Measurements from ENCODE around the gene TBC1D22A.

Gene TBC1D22A

DNA sequence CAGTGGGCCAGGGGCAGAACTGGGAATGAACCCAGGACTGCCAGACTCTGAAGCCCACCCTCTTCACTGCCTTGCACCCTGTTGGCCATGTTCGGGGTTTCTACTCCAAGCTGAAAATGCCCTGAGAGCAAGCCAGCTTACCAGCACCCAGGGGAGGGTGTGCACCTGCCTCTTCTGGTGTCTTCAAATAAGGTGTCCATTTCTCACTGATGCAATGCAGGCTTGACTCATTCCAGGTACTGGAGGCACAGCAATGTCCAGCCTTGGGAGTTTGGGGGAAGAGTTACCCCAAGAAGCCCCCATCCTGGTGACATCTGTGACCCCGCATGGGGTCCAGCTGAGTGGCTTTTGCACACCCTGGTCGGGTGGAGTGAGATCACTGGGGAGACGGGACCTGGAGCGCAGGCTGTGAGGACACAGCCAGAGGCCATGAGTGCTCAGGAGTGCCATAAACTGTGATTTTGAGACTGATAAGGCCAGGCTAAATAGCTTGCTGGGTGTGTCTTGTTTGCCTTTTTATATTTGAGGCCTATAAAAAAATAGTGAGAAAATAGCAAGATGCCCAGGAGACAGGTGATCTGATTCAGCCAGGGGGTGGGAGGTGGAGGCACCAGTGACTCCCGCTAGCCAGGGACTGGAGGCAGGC lies 19.8 kb upstream of the TBC1D22A start:
- peaks cover 3% of the 10 kb centered on the region; the same call in 1 of the 2 replicates for H3K4me1 ChIP-seq (ENCODE audit: insufficient read depth, low read length)
- no peaks in the 10 kb centered on the region for H3K9me3 ChIP-seq (ENCODE audit: control insufficient read depth, insufficient read depth, low read length)
- no peak overlapping the region for H3K9ac ChIP-seq (ENCODE audit: low read depth, low read length)
- H3K36me3 ChIP-seq (ENCODE audit: insufficient read depth, low read length), result no peaks in the 10 kb centered on the region

DNA sequence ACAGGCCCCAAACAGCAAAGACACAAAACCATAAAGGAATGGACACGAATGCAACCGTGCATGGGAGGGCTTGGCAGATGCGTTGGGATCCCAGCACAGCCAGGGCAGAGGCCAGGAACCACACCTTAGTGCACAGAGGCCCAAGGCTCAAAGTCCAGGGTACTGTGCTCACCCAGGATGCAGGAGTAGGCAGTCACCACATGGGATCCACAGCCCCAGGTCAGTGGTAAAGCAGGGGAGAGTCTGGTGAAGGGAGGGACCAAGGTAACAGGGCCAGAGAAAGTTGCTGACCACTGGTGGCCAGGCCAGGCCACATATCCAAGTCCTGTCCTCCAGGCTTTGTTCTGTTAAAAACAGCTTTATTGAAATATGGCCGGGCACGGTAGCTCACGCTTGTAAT lies 17.9 kb upstream of the TBC1D22A start:
- Histone ChIP-seq H3K36me3 (ENCODE audit: insufficient read depth, low read length) (no peaks in the 10 kb centered on the region), H3K9ac (ENCODE audit: low read depth, low read length) (no peak overlapping the region), H3K9me3 (ENCODE audit: control insufficient read depth, insufficient read depth, low read length) (no peaks in the 10 kb centered on the region)

DNA sequence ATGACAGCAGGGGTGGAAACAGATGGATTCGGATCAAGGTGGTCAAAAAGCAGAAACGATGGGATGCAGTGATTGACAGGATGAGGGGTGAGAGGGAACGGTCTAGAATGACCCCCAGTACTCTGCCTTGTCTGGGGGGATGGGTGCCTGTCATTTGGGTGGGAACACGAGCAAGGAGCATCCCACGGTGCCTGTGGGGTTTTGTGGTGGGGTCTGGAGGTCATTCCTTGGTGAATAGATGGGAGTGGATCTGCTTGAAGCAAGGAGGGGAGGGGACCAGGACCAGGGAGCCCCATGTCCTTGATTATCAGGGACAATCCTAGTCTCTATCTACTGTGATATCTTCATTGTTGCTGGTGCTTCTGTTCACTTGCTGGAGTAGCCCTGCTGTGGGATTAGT lies 16.3 kb upstream of the TBC1D22A start:
- H3K4me1 ChIP-seq (ENCODE audit: insufficient read depth, low read length), result no peaks in the 10 kb centered on the region
- no peaks in the 10 kb centered on the region for H3K9me3 ChIP-seq (ENCODE audit: control insufficient read depth, insufficient read depth, low read length)
- H3K9ac ChIP-seq (ENCODE audit: low read depth, low read length), result no peak overlapping the region
- H3K36me3 ChIP-seq (ENCODE audit: insufficient read depth, low read length), result no peaks in the 10 kb centered on the region

More for the DNA sequence above, 17.9 kb upstream of the TBC1D22A start:
- H3K4me1 ChIP-seq (ENCODE audit: insufficient read depth, low read length), result no peaks in the 10 kb centered on the region

DNA sequence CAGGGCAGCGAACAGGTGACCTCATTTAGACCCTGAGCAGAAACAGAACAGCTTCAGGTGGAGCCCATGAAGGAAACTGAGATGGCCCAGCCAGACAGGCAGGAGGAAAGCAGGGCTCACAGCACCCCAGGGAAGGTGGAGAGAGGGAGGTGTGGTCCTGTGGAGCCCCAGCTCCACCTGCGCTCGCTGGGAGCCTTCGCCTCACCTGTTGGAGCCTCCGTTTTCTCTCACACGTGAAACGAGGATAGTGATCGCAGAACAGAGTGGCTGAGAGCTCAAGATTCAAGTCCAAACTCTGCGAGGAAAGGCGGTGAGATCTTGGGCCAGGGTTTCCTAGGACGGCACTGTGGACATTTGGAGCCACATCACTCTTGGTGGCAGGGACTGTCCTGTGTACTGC lies 15.8 kb upstream of the TBC1D22A start:
- no peak overlapping the region for H3K9ac ChIP-seq (ENCODE audit: low read depth, low read length)
- H3K9me3 ChIP-seq (ENCODE audit: control insufficient read depth, insufficient read depth, low read length), result no peaks in the 10 kb centered on the region
- no peaks in the 10 kb centered on the region for H3K36me3 ChIP-seq (ENCODE audit: insufficient read depth, low read length)
- no peaks in the 10 kb centered on the region for H3K4me1 ChIP-seq (ENCODE audit: insufficient read depth, low read length)

DNA sequence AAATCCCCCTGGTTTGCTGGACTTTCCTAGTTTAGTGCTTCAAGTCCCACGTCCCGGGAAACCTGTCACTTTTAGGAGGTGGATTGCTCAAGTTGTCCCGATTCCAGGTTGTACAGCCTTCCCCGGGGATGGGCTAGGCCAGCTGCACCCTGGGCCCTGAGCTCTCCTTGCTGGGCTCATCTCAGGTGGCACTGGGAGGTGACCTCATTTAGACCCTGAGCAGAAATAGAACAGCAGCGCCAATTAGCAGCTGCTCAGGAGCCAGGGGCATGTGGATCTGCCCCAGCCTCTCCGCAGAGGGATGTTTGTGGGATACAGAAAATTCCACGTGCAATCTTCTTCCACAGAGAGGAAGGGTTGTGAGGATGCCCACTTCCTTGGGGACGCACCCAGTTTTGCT lies 14.8 kb upstream of the TBC1D22A start:
- Histone ChIP-seq H3K4me1 (ENCODE audit: insufficient read depth, low read length) (no peaks in the 10 kb centered on the region), H3K36me3 (ENCODE audit: insufficient read depth, low read length) (no peaks in the 10 kb centered on the region)

DNA sequence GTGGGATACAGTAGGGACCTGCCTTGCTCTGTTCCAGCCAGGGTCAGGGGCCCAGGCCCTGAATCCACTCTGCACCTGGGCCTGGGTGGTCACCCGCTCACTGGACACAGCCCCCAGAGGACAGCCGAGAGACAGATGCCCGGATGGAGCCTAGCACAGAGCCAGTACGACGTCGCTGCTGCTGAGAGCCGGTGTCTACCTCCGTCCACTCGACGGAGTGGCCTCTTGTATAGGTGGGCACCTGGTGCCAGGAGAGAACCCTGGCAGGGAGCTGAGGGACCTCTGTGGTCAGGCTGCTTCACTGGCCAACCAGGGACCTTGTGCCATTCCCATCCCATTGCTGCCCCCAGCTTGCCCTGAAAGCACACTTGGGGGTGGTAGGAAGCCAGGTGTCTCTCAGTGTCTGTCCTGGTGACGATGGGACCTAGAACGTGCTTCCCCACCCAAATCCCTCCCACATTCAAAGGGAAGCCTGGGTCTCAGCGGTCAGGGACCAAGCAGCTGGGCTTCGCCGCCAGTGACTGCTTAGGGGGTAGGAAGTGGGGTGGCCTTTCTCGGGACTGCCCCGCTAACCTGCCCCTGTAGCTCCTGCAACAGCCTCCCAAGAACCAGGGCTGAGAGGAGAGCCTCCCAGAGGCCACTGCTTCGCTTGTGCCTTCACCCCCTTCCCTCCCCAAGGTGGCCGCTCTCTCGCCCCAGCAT lies 14.1 kb upstream of the TBC1D22A start:
- no peaks in the 10 kb centered on the region for H3K36me3 ChIP-seq (ENCODE audit: insufficient read depth, low read length)
- no peak overlapping the region for H3K9ac ChIP-seq (ENCODE audit: low read depth, low read length)
- no peaks in the 10 kb centered on the region for H3K4me1 ChIP-seq (ENCODE audit: insufficient read depth, low read length)

More for the DNA sequence above, 14.8 kb upstream of the TBC1D22A start:
- Histone ChIP-seq H3K9me3 (ENCODE audit: control insufficient read depth, insufficient read depth, low read length) (no peaks in the 10 kb centered on the region), H3K9ac (ENCODE audit: low read depth, low read length) (no peak overlapping the region)

DNA sequence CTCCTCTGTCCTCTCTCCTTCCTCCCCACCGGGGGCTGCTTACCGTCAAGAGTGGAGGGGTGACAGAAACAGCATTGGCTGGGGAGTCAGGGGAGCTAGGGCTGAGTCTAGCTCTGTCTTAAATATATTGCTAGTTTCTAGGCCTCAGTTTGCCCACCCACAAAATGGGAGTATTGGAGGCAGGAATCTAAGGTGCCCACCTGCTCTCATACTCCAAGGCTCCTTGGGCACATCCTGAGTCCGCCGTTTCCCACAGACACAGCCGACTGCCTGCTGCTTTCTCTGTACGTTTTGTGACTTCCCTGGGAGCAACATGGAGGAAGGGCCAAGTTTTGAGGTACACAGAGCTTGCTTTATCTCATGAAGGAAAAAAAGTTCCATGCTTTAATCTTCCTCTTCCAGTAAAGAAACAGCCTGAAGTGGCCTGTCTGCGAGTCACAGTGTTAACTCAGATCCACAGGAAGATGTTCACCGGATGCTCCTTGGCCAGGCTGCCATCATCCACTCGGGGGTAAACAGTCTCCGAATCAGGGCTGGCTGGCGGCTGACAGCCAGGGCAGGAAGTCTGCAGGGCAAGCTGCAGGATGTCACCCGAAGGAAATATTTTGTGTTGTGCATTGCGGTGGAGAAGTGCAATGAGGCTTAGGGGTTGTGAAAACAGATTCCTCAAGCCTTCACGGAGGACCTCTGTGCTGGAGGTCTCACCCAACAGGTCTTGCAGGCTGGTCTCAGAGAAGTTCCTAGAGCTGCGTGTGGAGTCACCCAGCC lies 13.4 kb upstream of the TBC1D22A start:
- no peaks in the 10 kb centered on the region; the same call in 1 of the 2 replicates for H3K9me3 ChIP-seq (ENCODE audit: control insufficient read depth, insufficient read depth, low read length)
- H3K36me3 ChIP-seq (ENCODE audit: insufficient read depth, low read length), result no peaks in the 10 kb centered on the region
- no peak overlapping the region for H3K9ac ChIP-seq (ENCODE audit: low read depth, low read length)
- H3K4me1 ChIP-seq (ENCODE audit: insufficient read depth, low read length), result no peaks in the 10 kb centered on the region

More for the DNA sequence above, 14.1 kb upstream of the TBC1D22A start:
- no peaks in the 10 kb centered on the region for H3K9me3 ChIP-seq (ENCODE audit: control insufficient read depth, insufficient read depth, low read length)

DNA sequence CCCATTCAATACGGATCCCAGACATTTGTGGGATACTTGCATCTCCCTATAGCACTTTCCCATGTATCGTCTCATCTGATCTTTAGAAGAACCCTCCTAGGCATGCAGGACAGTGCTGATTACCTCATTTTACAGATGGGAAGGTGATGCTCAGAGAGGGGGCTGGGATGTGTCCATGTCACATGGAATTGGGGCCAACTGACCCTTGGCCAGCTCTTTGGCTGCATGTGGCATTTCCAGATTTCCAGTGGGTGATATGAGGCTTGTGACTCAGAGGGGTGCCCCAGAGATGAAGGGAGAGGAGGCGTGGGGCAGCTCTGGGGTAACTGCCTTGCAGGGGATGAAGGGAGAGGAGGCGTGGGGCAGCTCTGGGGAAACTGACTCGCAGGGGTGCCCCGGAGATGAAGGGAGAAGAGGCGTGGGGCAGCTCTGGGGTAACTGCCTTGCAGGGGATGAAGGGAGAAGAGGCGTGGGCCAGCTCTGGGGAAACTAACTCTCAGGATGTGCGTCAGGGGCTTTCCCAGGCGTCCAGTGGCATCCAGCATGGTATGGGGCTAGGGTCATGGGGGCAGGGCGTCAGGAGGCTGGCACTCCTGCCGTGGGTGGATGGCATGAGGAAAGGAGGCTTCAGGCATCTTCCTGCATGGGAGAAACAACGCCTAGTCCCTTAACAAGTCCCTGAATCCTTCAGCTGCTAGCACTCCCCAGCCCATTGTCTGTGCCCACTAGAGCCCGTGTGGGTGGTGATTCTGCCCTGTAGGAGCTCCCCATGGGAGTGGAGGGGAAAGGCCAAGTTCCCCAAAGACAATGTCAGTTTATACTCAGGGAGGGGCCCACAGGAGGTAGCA lies 12.5 kb upstream of the TBC1D22A start:
- no peaks in the 10 kb centered on the region; the same call in 1 of the 2 replicates for H3K9me3 ChIP-seq (ENCODE audit: control insufficient read depth, insufficient read depth, low read length)
- no peaks in the 10 kb centered on the region for H3K4me1 ChIP-seq (ENCODE audit: insufficient read depth, low read length)
- no peaks in the 10 kb centered on the region for H3K36me3 ChIP-seq (ENCODE audit: insufficient read depth, low read length)
- no peak overlapping the region for H3K9ac ChIP-seq (ENCODE audit: low read depth, low read length)

DNA sequence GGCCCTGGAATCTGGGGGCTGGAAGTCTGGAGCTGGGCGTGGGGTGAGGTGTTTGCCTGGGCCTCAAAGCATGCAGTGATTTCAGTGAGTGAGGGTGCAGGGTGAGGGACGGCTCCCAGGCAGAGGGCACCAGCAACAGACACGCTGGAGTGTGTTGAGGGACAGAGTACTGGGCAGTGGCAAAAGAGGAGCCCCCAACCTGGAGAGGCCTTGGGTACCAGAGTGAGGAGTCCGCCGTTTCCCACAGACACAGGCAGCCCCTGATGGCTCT lies 12.0 kb upstream of the TBC1D22A start:
- Histone ChIP-seq H3K36me3 (ENCODE audit: insufficient read depth, low read length) (no peaks in the 10 kb centered on the region), H3K9ac (ENCODE audit: low read depth, low read length) (no peak overlapping the region), H3K4me1 (ENCODE audit: insufficient read depth, low read length) (no peaks in the 10 kb centered on the region), H3K9me3 (ENCODE audit: control insufficient read depth, insufficient read depth, low read length) (no peaks in the 10 kb centered on the region; the same call in 1 of the 2 replicates)

DNA sequence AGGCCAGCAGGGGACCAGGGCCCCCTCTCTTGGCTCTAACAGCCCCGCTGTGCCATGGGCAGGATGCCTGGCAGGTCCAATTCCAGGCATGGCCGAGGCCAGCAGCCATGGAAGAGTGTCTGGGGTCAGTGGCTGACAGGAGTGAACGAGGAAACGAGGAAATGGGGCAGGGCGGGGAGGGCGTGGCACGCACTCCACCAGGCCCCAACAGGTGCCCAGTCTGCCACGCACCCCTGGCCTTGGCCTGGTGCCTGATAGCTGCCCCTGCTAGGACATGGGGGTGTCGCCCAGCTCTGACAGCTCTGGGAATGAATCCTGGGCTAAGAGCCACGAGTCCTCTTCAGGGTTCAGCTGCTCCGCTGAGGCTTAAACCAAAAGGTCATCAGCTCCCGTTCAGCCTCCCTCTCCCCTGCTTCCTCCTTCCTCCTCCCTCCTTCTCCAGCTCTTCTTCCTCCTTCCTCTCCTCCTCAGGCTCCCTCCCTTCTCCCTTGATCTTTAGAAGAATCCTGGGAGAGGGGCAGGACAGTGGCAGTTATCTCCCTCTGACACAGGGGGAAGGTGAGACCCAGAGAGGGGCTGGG lies 11.5 kb upstream of the TBC1D22A start:
- Histone ChIP-seq H3K36me3 (ENCODE audit: insufficient read depth, low read length) (no peaks in the 10 kb centered on the region), H3K9me3 (ENCODE audit: control insufficient read depth, insufficient read depth, low read length) (no peaks in the 10 kb centered on the region; the same call in 1 of the 2 replicates), H3K9ac (ENCODE audit: low read depth, low read length) (no peak overlapping the region), H3K4me1 (ENCODE audit: insufficient read depth, low read length) (no peaks in the 10 kb centered on the region)

DNA sequence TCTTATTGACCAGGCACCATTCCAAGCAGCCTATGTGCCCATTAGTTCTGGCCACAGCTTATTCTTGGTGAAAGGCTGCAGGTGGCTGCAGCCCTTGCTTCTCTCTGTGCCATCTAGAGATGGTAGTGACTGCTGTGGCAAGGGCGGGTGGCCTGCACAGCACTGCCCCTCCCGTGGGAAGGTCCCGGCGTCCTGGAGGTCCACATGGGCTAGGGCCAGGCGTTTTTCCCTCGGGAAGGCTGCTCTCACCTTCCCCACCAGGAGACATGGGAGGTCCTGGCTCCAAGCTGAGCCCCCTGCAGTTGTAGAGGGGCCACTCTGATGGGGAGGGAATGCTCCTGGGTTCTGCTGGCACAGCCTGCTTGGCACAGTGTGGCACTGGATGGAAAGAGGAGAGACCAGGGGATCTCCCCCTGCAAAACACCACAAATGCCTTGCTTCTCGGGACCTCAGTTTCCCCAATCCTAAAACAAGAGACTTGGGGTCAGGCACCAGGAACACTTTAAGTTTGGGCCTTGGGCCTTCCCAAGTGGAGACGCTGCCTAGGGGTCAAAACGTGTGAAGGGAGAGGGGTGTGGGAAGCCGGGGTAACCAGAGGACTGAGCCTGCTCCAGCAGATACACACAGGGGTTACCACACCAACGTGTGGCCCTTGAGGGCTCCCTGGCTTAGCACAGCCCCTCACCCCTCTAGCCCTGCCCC lies 10.0 kb upstream of the TBC1D22A start:
- H3K9me3 ChIP-seq (ENCODE audit: control insufficient read depth, insufficient read depth, low read length), result peaks cover 9% of the 10 kb centered on the region
- no peak overlapping the region for H3K9ac ChIP-seq (ENCODE audit: low read depth, low read length)
- H3K4me1 ChIP-seq (ENCODE audit: insufficient read depth, low read length), result no peaks in the 10 kb centered on the region
- no peaks in the 10 kb centered on the region for H3K36me3 ChIP-seq (ENCODE audit: insufficient read depth, low read length)

DNA sequence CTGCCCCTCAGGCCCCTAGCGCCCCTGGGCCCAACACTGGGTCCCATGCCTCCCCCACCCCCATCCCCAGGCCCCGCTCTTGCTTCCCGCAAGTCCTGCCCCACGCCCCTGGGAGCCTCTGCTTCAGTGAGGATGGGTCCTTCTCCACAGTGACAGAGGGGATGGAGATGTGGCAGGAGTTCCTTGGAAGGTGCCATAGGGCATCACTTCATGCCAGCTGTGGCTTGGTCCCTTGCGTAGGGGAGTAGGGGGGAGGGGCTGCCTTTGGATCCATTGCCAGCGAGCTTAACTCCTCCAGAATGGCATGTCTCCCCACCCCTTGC lies 9.5 kb upstream of the TBC1D22A start:
- Histone ChIP-seq H3K36me3 (ENCODE audit: insufficient read depth, low read length) (no peaks in the 10 kb centered on the region), H3K9ac (ENCODE audit: low read depth, low read length) (no peak overlapping the region), H3K9me3 (ENCODE audit: control insufficient read depth, insufficient read depth, low read length) (peaks cover 9% of the 10 kb centered on the region), H3K4me1 (ENCODE audit: insufficient read depth, low read length) (no peaks in the 10 kb centered on the region)

DNA sequence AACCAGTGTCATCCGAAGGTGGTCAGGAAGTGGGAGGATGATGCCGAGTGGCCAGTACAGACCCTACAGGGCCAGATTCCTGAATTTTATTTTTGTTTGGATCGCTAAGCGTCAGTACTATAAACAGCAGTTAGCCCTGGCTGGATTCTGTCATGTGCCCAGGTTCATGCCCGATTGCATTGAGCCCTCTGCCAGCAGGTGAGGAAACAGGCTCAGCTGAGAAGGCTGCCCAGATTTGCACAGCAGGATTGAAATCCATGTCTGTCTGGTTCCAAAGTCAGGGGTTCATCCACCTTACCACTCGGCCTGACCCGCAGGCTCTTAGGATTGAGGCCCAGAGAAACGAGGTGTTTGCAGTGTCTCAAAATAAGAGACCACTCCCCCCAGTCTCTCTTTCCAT lies 9.1 kb upstream of the TBC1D22A start:
- Histone ChIP-seq H3K4me1 (ENCODE audit: insufficient read depth, low read length) (no peaks in the 10 kb centered on the region), H3K36me3 (ENCODE audit: insufficient read depth, low read length) (no peaks in the 10 kb centered on the region), H3K9me3 (ENCODE audit: control insufficient read depth, insufficient read depth, low read length) (peaks cover 9% of the 10 kb centered on the region), H3K9ac (ENCODE audit: low read depth, low read length) (no peak overlapping the region)

DNA sequence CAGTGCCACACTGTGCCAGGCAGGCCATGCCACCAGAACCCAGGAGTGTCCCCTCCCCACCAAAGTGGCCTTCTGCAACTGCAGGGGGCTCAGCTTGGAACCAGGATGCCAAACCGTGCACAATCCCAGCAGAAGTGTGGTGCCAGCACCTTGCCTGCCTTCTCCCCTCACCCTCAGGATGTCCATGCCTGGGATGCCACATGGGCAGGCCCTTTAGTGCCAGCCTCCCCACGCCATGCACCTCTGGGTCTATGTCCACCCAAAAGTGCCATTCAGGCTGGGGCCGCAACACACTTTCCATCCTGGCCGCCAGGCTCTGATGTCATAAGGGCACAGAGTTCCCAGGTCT lies 8.7 kb upstream of the TBC1D22A start:
- no peaks in the 10 kb centered on the region for H3K4me1 ChIP-seq (ENCODE audit: insufficient read depth, low read length)
- no peak overlapping the region for H3K9ac ChIP-seq (ENCODE audit: low read depth, low read length)
- no peaks in the 10 kb centered on the region for H3K36me3 ChIP-seq (ENCODE audit: insufficient read depth, low read length)
- H3K9me3 ChIP-seq (ENCODE audit: control insufficient read depth, insufficient read depth, low read length), result peaks cover 9% of the 10 kb centered on the region

Measured in ES-I3 (cell line).